SIG-M5 treated with dmso at 0.1 percent for 504 hours (cell line): ENCODE data around the gene MTSS2.

ENCODE experiments used
- DNase-seq: peaks from one replicate; lab custom pipeline; 2025; ENCODE audit not compliant: unreplicated experiment; lab: John Stamatoyannopoulos, UW

MTSS2 gene

DNA sequence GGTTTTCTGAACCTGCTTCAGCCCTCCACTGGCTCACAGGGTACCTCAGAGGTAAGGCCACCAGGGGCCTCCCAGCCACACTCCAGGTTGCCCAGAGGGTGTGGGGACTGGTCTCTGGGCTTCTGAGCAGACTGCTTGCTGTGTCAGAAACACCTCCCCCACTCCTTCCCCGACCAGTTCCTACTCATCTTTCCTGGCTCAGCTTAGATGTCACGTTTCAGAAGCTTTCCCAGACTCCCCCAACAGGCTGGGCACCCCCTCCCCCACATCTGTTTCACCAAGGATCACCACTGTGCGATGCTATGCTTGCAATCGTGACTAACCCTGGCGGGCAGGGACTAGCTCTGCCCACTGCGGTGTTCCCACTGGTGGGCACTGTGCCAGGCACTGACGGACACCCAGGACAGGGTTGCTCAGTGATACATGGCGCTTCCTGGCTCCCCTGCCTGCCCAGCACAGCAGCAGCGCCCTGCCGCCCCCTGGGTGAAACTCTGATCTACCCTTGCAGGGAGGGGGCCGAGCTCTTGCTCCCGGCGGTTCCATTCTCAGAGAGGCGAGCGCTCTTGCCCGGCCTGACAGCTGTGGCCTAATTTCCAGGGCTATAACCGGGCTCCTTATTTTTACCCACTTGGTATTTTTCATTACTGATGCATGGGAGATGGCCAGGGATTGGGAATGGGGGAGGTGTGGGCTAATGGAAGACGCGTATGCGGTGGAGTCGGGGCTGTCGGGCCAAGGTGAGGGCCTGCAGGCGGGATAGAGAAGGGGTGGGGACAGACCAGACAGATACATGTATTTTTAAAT, 29.4 kb upstream of the MTSS2 start:
- peak; percentile 67 for DNase-seq

DNA sequence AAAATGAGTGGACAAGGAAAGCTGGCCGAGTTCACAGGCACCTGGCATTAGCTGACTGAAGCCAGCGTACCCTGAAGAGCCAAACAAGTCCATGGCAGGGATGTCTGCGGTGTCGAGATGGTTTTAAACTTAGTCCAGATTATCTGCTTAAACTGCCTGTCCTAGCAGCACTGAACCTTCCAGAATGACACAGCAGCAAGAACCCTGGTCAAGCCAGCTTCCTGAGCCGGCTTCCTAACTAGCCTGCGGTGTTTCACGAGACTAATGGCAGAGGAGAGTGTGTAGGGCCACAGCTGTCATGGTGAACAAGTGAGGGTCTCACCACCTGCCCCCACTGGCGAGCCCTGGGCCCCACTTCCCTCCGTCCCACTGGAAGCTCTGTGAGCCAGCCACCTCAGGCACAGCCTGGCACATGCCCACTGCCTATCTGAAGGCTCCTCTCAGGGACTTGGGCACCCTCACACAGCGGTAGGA, 28.8 kb upstream of the MTSS2 start:
- no peak for DNase-seq

DNA sequence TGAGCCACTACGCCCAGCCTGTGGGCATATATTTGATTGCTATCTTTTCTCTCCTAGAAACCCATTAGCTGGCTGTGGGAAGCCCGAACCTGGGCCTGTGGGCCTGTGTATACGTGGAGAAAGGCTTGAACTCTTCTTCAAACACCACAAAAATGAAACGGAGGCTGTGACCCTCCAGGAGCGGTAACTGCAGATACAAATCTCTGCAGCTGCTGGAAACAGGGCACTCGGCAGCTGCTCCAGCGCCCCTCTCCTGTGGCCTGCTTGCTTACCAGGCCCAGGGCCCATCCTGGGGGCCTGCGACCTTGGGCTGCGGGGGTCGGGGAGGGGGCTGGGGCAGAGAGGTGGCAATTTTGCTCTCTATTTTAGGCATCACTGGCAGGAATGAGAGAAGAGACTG, 28.0 kb upstream of the MTSS2 start:
- DNase-seq = no peak

DNA sequence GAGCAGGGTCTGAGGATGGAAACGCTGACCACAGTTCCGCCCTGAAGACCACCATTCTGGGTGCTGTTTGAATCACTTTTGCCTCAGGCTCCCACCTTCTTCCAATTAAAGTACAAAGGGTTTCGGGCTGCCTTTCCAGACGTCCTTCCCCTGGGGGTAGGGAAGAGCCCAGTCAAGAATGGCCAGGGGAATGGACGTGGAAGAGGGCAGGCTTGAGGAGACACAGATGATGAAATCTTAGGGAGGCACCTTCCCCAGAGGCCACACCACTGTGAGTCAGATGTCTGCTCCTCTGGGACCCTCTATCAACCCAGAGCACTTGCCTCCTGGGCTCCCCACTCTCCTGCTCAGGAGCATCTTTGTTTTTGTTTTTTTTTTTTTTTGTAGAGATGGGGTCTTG, 27.5 kb upstream of the MTSS2 start:
- DNase-seq = no peak

DNA sequence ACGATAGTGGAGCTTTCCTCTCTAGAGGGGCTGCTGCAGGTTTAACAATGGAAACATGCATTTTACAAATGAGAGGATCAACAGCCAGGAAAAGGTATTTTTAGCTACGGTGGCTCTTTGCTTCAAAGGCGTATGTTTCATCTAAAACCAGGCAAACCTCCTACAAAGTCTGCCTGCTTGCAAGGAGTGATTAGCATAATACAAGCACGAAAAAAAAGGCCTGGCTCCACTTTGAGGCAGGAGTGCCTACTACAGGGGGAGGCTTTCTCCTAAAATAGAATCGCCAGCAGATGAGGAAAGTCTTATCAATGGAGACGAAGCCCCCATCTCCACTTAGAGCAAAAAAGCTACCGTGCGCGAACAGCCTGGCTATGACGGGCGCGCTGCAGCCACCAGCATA, 27.1 kb upstream of the MTSS2 start:
- no peak for DNase-seq

DNA sequence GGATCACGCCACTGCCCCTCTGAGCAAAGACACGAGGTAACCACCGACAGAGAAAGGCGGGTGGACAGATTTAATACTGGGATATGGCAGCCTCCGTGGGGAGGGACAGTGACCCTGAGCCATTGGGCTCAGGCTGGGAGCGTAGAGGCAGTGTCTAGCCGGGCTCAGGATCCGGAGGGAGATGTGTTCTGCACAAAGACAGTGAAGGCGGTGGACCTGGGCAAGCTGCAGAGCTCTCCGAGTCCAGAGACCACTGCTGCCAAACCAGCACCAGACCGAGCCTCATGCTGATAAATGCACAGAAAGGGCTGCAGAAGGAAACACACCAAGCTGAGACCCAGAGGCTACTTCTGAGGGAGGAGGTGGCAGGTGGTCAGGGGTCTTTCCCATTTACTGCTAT, 26.5 kb upstream of the MTSS2 start:
- DNase-seq = no peak

DNA sequence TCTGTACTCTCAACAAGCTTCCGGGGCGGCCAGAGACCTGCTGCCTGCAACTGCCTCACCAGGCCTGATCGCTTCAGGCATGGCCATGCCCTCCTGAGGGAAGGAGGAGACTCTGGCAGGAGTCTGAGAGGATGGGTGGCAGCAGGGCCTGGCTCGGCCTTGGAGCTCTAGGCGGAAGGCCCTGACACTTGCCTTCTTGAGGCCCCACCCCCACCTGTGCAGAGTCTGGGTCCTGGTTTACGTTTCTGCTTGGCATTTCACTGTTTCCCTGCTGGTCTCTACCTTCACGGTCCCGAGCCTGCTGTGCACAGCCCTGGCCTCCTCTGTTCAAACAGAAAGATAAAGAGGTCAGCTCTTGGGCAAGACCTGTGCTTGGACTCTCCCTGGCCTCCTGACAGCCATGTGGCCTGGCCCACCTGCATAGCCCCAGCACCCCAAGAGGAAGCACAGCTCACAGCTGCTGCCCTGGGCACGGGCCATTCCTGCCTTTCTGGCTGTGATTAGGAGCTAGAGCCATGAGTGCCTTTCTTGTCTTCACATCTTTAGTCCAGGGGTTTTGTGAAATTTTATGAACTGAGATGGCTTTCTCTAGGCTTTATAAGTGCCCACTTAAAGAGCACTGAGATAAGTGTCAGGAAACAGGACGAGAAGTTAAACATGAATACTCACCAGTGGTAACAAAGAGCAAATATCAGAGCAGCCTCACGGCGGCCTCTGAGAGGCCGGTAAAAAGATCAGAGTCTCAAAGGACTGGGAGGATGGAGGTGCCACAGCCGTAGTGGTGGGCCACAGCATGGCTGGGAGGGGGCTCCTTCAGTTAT, 25.6 kb upstream of the MTSS2 start:
- DNase-seq = no peak

DNA sequence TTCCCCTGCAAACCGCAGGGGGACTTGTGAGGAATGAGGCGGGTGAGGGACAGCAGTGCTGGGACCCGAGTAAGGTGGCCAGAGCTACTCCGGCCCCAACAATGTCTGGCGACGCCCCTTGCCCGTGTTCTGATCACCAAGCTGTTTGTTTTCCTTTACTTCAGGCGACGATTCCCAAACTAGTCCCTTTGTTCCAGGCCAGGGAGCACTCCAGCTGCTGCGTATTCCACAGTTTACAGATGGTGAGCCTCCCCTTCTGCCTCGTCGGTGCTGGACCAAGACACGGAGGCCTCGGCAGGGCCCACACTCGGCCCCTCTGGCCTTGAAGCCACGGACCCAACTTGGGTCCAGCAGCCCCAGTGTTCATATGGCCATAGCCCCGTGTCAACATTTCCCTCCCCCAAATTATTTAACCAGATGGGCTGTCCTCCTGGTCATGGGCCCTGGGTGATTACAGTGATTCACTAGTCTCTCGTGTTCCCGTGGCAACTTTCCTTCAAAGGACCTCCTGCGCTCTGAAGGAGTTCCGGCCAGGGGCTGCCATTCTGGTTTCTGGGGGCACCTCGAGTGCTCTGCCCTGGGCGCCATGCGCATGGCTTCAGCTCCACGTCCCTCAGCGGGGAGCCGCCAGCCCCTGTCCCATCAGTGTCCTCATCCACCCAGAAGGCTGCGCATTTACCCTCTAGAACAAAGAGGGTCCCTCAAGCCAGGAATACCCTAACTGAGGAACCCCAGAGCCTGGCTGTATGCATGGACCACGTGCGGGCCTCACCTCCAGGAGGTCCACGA, 24.8 kb upstream of the MTSS2 start:
- DNase-seq = no peak

DNA sequence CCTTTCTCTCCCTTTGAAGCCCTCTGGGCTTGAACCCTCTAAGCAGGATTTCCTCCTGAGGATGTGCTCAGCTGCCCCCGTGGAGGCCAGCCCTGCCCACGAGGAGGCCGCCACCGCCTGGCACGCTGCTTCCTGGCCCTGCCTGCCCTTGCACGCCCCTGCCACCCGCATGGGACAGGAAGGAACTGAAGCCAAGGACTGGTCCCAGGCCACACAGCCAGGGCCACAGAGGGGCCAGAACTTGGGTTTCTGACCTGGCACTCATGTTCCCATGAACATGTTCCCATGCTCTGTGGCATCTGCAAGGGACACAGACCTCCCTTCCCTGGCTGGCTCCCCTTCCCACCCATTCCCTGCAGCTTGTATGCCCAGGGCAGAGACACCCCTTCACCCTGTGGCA, 24.1 kb upstream of the MTSS2 start:
- DNase-seq = no peak

DNA sequence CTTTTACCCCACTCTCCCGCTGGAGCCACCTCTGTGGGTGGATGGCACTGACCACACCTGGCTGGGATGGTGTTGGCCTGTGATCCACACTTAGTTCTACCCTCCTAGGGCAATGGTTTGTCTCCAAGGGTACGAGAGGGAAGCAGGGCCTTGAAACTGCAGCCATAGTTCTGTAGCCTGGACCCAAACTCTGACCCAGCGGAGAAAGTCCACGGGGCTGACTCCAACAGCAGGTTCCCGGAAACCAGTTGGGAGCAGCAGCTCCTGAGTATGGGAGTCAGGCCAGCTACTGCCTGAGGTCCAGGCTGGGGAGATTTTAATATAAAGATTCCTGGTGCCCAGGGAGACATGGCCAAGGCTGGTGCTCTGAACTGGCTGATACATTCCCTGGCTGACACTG, 23.6 kb upstream of the MTSS2 start:
- no peak for DNase-seq

DNA sequence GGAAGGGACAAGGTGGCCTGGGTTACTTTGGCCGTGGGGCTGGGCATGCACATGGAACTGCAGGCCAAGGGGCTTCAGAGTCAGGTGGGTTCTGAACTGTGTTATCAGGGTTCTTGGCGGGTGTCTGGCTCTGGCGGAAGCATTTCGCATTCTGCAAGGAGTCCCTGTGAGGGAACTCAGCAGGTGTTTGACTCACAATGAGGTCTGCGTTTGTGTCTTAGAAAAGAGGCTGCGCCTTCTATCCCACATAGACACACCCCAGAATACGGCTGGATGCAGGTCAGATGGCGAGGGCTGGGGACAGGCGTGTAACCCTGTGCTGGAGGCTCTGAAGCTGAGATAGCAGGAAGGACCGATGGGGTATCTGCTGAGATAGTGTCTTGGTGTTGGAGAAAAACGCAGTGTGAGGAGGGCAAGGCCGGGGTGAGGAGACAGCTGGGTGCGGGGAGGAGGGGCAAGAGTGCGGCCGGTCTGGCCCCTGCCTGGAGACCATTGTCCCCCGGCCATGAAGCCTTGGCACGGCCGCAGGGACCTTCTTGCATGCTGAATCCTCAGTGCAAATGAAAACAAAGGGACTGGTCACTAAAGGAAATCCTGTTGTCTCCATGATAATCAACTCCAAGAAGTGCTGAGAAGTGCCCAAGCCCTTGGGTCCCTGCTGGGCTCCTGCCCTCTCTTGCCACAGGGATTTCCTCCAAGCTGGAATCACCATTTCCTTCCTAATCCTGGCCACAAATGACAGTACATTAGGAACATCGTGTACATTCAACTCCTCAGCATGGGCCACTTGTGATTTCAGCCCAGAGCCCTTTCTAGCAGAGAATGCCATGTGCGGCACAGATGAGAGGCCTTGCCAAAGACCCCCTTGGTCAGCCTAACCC, 22.8 kb upstream of the MTSS2 start:
- DNase-seq = no peak

DNA sequence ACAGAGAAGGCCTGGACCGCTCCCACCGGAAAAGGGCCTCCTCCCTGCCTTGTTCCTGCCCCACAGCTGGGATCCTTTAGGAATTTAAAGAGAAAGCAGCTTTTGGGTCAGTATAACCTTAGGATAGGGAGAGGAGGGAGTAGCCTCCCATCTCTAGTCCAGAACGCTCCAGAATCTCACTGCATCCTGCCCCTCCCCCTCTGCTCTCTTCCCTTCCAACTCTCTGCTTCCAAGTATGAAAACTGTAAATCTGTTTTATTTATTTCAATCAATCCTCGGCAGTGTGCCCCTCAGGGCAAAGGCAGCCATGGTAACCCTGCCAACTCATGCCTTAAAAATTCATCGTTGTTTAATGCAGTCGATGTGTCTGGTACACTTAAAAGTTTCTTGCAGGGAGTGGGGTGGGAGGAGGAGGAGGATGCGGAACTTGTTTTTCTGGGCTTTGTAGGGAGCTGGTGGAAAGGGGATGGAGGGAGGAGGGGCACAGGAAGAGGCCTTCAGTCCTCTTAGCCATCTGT, 21.2 kb upstream of the MTSS2 start:
- DNase-seq = peak; percentile 49

DNA sequence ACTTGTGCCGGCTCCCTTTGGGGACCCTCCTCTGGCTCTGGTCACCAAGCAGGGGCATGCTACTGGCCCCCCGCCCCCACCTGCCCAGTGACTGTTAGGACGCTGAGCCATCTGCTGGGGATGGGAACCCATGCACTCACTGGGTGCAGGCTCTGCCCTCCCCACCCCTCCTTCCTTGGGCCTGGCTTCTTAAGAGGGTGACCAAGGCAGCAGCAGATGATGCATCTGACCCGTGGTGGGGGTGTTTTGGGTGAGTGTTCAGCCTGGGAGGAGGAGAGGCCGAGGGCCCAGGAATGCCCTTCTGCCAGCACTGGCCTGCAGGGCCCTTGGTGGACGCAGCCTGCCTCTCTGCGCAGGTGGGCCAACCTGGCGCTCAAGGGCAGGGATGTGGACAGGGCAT, 19.2 kb upstream of the MTSS2 start:
- no peak for DNase-seq

DNA sequence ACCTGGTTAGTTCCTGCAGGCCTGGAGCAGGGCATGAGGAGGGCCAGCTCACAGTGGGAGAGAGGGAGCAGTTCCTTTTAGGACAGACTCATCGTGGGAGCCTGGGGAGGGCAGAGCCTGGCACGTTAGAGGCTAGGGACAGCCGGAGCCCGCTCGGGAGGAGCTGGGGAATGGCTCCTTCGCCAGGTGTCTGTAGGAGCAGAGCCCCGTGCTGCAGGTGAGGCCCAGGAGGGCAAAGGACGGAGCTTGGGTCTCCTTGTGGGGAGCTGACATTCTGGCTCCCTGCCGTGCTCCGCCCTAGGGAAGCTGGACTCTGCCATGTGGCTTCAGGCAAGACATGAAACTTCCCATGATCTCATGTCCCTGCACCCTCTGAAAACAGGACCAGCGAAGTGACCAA, 18.7 kb upstream of the MTSS2 start:
- no peak for DNase-seq

DNA sequence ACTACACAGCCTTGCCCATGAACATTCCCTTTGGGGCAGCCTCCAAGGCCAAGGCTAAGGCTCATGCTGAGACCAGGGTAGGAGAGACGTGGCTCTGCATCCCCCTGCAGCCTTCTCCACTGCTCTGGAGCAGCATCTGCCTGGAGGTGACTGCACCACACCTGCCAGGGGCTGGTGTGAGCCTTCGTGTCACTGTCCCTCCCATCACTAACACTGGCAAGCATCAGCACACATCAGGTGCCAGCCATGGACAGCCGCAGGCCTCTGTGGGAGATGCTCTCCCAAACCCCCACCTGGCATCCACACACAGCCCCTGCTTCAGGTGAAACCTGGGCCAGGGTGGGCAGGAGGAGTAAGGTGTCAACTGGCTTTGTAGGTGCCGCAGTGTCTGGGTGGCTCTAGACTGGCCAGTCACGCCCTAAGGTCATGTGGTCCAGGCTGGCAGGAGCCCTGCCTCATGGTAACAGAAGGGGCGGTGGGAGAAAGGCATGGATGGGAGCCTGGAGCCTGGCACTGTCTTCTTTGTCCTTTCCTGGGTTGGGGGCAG, 18.1 kb upstream of the MTSS2 start:
- DNase-seq = no peak

DNA sequence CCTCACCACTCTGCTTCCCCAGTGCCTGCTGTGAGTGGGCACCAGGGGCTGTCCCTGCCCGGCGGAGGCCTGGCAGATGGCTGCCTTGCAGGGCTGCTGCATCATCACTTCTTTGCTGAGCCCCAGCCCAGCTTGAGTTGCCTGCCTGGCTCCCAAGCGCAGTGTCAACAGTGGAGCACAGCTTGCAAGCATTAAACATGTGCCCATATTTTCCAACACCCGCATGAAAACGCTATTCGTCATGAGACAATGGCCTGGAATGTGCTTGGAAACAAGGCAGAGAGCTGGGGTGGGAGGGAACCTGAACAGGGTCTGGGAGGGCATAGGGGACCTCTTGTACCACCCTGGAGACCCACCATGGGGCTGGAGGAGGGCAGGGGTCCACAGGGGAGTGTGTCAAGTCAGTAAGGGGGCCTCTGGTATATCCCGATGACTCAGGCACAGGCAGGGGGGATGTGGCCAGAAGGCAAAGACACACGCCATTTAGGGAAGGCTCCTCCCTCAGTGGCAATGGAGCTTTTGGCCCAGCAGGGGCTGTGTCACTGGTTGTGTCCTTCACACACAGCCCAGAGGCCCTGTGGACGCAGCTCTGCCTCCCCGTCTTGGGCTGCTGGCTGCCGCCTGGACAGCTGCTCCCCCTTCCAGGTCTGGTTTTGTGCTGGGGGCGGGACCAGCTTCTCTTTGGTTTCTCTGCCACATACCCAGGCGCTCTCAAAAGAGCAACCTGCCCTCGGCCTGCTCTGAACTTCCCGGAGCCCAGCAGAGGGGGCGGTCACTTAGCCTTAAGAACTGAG, 17.4 kb upstream of the MTSS2 start:
- no peak for DNase-seq

DNA sequence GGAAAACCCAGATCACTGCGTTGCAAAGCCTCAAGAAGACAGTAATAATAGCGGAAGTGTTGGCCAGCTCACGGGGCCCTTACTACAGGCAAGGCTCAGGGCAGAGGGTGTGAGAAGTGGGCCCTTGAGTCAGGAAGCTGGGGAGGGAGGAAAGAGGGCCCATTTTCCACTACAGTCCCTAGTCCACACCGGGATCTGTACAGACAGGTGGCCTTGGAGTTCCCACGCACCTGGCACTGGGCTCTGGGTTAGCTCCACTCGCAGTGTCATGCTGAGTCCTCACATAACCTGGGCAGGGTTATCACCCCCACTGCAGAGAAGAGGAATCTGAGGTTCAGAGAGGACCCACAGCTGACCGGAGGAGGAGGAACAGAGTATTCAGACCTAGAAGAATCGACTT, 16.8 kb upstream of the MTSS2 start:
- DNase-seq = no peak

DNA sequence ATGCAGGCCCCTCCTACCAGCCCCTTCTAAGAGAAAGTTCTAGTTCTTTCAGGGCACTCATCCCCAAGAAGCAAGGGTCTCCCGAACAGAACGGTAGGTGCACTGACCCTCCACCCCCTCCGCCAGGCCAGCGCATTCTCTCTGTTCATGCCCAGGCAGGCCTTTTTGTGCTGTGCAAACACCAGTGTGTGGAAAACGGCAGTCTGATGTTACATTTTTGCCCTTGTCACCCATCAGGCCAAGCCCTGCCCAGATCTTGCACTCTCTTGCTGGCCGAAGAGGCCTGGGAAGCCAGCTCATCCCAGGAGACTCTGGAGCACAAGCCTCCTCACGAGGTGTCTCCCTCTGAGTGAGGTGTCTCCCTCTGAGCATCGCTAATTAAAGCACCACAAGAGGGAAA, 16.1 kb upstream of the MTSS2 start:
- no peak for DNase-seq

DNA sequence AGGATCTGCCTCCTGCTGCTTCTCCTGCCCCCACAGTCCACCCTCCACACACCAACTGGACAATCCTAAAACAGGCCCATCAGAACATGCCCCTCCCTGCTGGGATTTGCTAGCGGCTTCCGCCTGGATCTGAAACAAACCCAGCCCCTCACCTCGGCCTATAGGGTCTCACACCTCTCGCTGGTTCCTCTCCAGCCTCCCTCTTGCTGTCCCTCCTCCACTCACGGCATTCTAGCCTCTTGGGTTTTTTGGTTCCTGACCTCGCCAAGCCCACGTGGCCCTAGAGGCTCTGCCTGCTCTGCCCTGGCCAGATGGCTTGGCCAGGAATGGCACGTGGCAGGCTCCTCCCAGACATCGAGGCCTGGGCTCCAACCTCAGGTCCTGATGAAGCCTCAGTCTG, 15.7 kb upstream of the MTSS2 start:
- no peak for DNase-seq
